ENCODE results near the gene ACO2. TPM values are rescaled to one million over a fixed set of nuclear protein-coding genes. Genes with fewer than 3 reads are reported as not detected.

The ACO2 gene
- total RNA-seq, 1 experiment from 2014 or later = 127 TPM

GRCh38 chr22:41442240-41442792, 26.6 kb upstream of the ACO2 start:
- H3K4me1 ChIP-seq (ENCODE audit: insufficient read depth, low read length, poor library complexity, severe bottlenecking) = peaks cover 5% of the 10 kb centered on the region
- H3K27ac ChIP-seq (ENCODE audit: low read depth, low read length, poor library complexity, severe bottlenecking) = no peak overlapping the region
- no peaks in the 10 kb centered on the region for H3K27me3 ChIP-seq (replicated peaks; ENCODE audit: insufficient read depth, low read depth, low read length, poor library complexity)
- POLR2A ChIA-PET (ENCODE audit: low non-redundant PET) = no interaction called here
- BruUV-seq (replicated peaks) = no TSS peak
- DNase-seq (ENCODE audit: low spot score) = no peak
- no peaks in the 10 kb centered on the region for H3K9me3 ChIP-seq (ENCODE audit: low read depth, low read length, poor library complexity, severe bottlenecking)
- H3K4me3 ChIP-seq (ENCODE audit: low read depth, low read length, poor library complexity, severe bottlenecking) = no peak overlapping the region
- TF ChIP-seq CTCF (conservative IDR thresholded peaks at IDR 0.05; ENCODE audit: low read depth, low read length) (no peak), EZH2 (IDR thresholded peaks at IDR 0.05; ENCODE audit: borderline replicate concordance, low read depth, low read length, poor library complexity, severe bottlenecking) (no peak)
- peaks cover 41% of the 10 kb centered on the region for H3K36me3 ChIP-seq (ENCODE audit: insufficient read depth, low read length, poor library complexity, severe bottlenecking)
- intact Hi-C loops (cut with micrococcal nuclease; ENCODE audit: unreplicated experiment) = no loop called here
- CTCF ChIA-PET = interaction anchor here (0.6 kb wide), 2 partner anchors 507 to 1478 kb away, joined by 5 to 13 read pairs; no protein-coding TSS in a partner anchor

- Histone ChIP-seq H3K27me3 (replicated peaks; ENCODE audit: insufficient read depth, low read depth, low read length, poor library complexity) (no peaks in the 10 kb centered on the region), H3K36me3 (ENCODE audit: insufficient read depth, low read length, poor library complexity, severe bottlenecking) (peaks cover 32% of the 10 kb centered on the region), H3K4me3 (ENCODE audit: low read depth, low read length, poor library complexity, severe bottlenecking) (peak overlapping the region; percentile 100), H3K9me3 (ENCODE audit: low read depth, low read length, poor library complexity, severe bottlenecking) (no peaks in the 10 kb centered on the region), H3K27ac (ENCODE audit: low read depth, low read length, poor library complexity, severe bottlenecking) (peak overlapping the region; percentile 100), H3K4me1 (ENCODE audit: insufficient read depth, low read length, poor library complexity, severe bottlenecking) (peaks cover 14% of the 10 kb centered on the region)
- TF ChIP-seq CTCF (conservative IDR thresholded peaks at IDR 0.05; ENCODE audit: low read depth, low read length) (no peak), EZH2 (IDR thresholded peaks at IDR 0.05; ENCODE audit: borderline replicate concordance, low read depth, low read length, poor library complexity, severe bottlenecking) (no peak)
- ChIA-PET POLR2A (ENCODE audit: low non-redundant PET) (interaction anchor here (0.7 kb wide), 2 partner anchors 10 to 63 kb away, joined by 3 to 12 read pairs; partner anchors contain the start of gene TEF), CTCF (interaction anchor here (0.6 kb wide), 1 partner anchor 201 kb away, joined by 4 read pairs; no protein-coding TSS in a partner anchor)
- TSS peak; percentile 32 for BruUV-seq (replicated peaks)
- DNase-seq (ENCODE audit: low spot score) = peak; percentile 99
- intact Hi-C loops (cut with micrococcal nuclease; ENCODE audit: unreplicated experiment) = loop anchor here (2.0 to 5.0 kb wide), 2 partner anchors 72 to 352 kb away; partner anchors contain the start of gene EP300
Observed at GRCh38 chr22:41444360-41445128, 24.4 kb upstream of the ACO2 start.

- H3K4me1 ChIP-seq (ENCODE audit: insufficient read depth, low read length, poor library complexity, severe bottlenecking) = peaks cover 14% of the 10 kb centered on the region
- peaks cover 27% of the 10 kb centered on the region for H3K36me3 ChIP-seq (ENCODE audit: insufficient read depth, low read length, poor library complexity, severe bottlenecking)
- intact Hi-C loops (cut with micrococcal nuclease; ENCODE audit: unreplicated experiment) = loop anchor here (2.0 to 5.0 kb wide), 2 partner anchors 71 to 353 kb away; partner anchors contain the start of gene EP300
- peak overlapping the region; percentile 100 for H3K27ac ChIP-seq (ENCODE audit: low read depth, low read length, poor library complexity, severe bottlenecking)
- no peaks in the 10 kb centered on the region for H3K27me3 ChIP-seq (replicated peaks; ENCODE audit: insufficient read depth, low read depth, low read length, poor library complexity)
- CTCF ChIA-PET = interaction anchor here (0.6 kb wide), 1 partner anchor 202 kb away, joined by 4 read pairs; no protein-coding TSS in a partner anchor
- no TSS peak for BruUV-seq (replicated peaks)
- POLR2A ChIA-PET (ENCODE audit: low non-redundant PET) = interaction anchor here (0.6 to 1.5 kb wide), 4 partner anchors 9 to 144 kb away, joined by 3 to 12 read pairs (median 5); partner anchors contain the start of genes PMM1 and TEF
- peak overlapping the region; percentile 100 for H3K4me3 ChIP-seq (ENCODE audit: low read depth, low read length, poor library complexity, severe bottlenecking)
- no peaks in the 10 kb centered on the region for H3K9me3 ChIP-seq (ENCODE audit: low read depth, low read length, poor library complexity, severe bottlenecking)
- no peak for TF ChIP-seq CTCF (conservative IDR thresholded peaks at IDR 0.05; ENCODE audit: low read depth, low read length)
- no peak for TF ChIP-seq EZH2 (IDR thresholded peaks at IDR 0.05; ENCODE audit: borderline replicate concordance, low read depth, low read length, poor library complexity, severe bottlenecking)
- peak; percentile 90 for DNase-seq (ENCODE audit: low spot score)
Observed at GRCh38 chr22:41445129-41446056, 23.5 kb upstream of the ACO2 start.
